ENCODE results near the gene DCP2.

The DCP2 gene

DNA sequence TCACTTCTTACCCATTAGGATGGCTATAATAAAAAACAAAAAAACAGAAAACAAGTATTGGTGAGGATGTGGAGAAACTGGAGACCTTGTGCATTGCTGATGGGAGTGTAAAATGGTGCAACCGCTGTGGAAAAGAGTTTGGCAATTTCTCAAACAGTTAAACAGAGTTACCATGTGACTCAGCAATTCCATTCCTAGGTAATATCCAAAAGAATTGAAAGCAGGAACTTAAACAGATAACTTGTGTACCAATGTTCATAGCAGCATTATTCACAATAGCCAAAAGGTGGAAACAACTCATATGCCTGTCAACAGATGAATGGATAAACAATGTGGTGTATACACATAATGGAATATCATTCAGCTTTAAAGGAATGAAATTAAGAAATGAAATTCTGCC is 28.9 kb downstream of the DCP2 start:
- TF ChIP-seq, protein P1, sequence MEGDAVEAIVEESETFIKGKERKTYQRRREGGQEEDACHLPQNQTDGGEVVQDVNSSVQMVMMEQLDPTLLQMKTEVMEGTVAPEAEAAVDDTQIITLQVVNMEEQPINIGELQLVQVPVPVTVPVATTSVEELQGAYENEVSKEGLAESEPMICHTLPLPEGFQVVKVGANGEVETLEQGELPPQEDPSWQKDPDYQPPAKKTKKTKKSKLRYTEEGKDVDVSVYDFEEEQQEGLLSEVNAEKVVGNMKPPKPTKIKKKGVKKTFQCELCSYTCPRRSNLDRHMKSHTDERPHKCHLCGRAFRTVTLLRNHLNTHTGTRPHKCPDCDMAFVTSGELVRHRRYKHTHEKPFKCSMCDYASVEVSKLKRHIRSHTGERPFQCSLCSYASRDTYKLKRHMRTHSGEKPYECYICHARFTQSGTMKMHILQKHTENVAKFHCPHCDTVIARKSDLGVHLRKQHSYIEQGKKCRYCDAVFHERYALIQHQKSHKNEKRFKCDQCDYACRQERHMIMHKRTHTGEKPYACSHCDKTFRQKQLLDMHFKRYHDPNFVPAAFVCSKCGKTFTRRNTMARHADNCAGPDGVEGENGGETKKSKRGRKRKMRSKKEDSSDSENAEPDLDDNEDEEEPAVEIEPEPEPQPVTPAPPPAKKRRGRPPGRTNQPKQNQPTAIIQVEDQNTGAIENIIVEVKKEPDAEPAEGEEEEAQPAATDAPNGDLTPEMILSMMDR (conservative IDR thresholded peaks at IDR 0.05; ENCODE audit: low read depth, low read length), result no peak
- peak; percentile 35 for DNase-seq (ENCODE audit: low read depth)

DNA sequence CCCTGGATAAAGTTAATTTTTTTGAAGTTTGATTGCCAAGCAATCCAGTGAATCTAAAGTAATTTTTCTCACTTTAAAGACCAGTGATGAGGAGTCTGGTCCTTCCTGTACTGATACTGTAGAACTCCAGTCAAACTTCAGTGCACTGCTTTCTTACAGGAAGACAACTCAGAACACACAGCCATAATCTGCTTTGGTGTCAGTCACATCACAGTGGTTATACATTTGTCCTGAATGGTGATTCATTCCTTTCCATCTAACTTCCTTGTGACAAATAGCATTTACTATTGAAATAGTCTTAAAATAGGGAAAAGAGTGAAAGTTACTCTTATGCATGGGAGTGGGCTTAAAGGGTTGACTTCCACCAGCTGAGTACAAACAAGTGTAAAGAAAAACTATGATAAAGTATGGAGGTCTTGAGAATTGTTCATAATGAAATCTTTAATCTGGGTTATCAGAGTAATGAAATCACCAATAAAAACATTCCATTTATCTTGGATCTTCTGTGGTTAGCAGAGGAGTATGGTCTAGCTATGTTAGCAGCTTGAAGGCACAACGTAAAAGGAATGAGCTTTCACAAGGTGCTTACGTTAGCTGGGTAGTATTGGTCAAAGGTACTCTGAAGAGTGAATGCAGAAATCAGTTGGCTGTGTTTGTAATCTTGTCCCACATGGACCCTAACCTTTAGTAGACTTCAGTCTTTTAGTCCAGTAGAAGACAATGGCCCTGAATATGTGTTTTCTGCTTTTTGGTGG is 41.5 kb downstream of the DCP2 start:
- H3K4me3 ChIP-seq (ENCODE audit: low read depth, low read length), result no peak overlapping the region
- peak; percentile 77 for DNase-seq (ENCODE audit: low read depth)
- TF ChIP-seq, protein P1 (conservative IDR thresholded peaks at IDR 0.05; ENCODE audit: low read depth, low read length), result no peak

More for the DNA sequence above, 28.9 kb downstream of the DCP2 start:
- no peak overlapping the region for H3K4me3 ChIP-seq (ENCODE audit: low read depth, low read length)

DNA sequence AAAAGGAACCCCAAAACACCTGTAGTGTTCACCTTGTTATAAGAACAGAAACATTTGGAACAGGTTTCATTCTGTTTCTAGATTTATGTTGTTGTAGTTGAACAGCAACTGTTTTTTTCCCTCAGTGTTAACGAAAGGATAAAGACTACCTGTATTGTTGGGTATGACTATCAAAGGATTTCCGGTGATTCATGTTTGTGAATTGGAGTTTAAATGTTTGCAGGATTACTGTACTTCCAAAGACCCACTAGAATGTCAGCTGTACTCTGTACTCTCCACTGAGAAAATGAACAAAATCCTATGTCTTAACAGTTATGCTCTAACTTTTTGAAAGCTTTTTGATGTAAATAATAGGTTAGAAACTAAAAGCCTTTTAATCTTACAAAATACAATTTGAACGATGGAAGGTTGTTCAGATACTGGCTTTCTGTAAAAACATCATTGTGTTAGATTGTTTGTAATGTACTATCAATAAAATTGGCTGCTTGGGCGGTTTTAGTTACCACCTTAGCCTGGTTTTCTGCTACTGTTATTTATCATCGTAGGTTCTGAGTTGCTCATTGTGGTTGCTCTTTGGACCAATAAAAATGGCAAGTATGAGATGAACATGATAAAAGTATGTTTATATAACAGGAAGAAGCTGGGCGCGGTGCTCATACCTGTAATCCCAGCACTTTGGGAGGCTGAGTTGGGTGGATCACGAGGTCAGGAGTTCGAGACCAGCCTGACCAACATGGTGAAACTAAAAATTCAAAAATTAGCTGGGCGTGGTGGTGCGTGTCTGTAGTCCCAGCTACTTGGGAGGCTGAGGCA is 44.1 kb downstream of the DCP2 start:
- H3K4me3 ChIP-seq (ENCODE audit: low read depth, low read length), result no peak overlapping the region
- DNase-seq (ENCODE audit: low read depth), result peak; percentile 82
- TF ChIP-seq, protein P1 (conservative IDR thresholded peaks at IDR 0.05; ENCODE audit: low read depth, low read length), result no peak

DNA sequence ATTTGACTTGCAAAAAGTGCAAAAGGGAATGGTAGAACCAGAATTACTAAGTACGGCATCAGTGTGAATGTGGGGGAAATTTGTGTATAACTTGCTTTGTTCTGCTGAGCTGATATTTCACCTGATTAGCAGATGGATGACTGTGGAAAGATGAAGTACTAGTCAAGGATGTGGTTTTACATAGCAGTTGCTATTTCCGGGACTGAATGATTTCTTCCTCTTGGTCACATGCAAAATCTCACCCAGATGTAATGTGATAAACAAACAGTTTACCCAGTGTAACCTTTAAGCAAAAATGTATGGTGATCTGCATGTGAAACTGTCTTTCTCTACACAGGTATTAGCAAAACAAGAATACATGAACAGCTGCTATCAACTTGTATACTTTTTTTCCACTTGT is 46.1 kb downstream of the DCP2 start:
- TF ChIP-seq, protein P1 (conservative IDR thresholded peaks at IDR 0.05; ENCODE audit: low read depth, low read length), result no peak
- no peak overlapping the region for H3K4me3 ChIP-seq (ENCODE audit: low read depth, low read length)
- peak; percentile 66 for DNase-seq (ENCODE audit: low read depth)

DNA sequence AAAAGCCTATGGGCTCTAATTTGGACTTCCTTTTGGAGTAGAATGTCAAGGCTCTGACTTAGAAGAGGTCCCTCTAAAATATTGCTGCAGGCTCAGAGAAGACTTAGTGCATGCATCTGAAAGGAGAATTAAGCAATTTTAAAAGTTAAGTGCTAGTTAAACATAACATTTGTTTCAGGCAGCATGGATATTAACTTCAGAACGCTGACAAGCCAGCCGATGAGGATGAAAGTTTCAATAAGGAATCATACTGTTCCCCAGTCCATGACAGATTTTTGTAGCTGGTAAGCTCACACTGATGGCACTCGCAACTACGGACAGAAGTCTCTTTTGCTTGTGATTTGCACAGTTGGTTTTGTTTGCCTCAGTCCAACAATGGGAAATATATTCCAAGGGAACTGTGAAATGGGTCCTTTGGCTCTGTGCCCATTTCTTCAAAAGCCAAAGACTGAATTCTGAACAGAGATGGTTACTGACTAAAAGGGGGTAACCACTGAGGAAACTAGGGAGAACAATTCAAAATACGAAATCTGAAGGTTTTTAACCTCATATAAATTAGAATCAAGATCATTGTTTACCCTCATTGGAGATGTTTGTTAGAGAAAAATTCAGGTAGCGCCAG is 47.6 kb downstream of the DCP2 start:
- DNase-seq (ENCODE audit: low read depth), result no peak
- H3K4me3 ChIP-seq (ENCODE audit: low read depth, low read length), result no peak overlapping the region
- TF ChIP-seq, protein P1 (conservative IDR thresholded peaks at IDR 0.05; ENCODE audit: low read depth, low read length), result no peak

DNA sequence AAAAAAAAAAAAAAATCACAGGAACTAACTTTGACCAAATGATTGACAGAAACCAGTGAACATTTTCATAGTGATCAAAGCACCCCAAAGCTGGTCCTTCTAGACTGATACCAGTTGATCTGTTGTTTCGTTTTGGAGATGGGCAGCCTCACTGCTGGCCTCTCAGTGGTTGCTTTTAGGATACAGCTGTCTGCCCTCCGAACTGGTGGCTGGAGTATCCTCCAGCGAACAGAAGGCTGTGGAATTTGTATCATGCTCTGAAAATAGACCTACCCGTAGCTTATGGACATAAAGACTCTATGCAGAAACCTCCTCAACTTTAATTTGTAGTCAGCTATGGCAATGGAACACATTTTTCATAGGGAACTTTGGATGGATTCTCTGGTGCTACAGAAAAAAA is 49.0 kb downstream of the DCP2 start:
- no peak overlapping the region for H3K4me3 ChIP-seq (ENCODE audit: low read depth, low read length)
- TF ChIP-seq, protein P1 (conservative IDR thresholded peaks at IDR 0.05; ENCODE audit: low read depth, low read length), result no peak
- no peak for DNase-seq (ENCODE audit: low read depth)

Measured in choroid plexus epithelial cell (primary cell).